Ovary (tissue), 3 donors: ENCODE results near the gene AUTS2.

Experiments used
- CTCF ChIP-seq, 3 donors: fragments of 450-650 bp in 2 of 3; fragments of 200-600 bp in 1 of 3; IDR thresholded peaks; one replicate each; pipeline versions ENCODE4 v1.5.1 to v1.8.0; 2016 to 2022; ENCODE audit warnings: antibody characterized with exemption in 3 of 3, mild to moderate bottlenecking in 1 of 3
- EP300 ChIP-seq: sonication (generic); formaldehyde crosslinking; IDR thresholded peaks from one replicate; pipeline ENCODE4 v1.6.1; 2017; ENCODE audit warnings: antibody characterized with exemption
- POLR2A ChIP-seq: fragments of 450-650 bp; IDR thresholded peaks from one replicate; pipeline ENCODE4 v1.6.1; 2017; ENCODE audit warnings: antibody characterized with exemption, mild to moderate bottlenecking, moderate library complexity
- donor health status: DM: no; HTN: no; CAD: no.

DNA sequence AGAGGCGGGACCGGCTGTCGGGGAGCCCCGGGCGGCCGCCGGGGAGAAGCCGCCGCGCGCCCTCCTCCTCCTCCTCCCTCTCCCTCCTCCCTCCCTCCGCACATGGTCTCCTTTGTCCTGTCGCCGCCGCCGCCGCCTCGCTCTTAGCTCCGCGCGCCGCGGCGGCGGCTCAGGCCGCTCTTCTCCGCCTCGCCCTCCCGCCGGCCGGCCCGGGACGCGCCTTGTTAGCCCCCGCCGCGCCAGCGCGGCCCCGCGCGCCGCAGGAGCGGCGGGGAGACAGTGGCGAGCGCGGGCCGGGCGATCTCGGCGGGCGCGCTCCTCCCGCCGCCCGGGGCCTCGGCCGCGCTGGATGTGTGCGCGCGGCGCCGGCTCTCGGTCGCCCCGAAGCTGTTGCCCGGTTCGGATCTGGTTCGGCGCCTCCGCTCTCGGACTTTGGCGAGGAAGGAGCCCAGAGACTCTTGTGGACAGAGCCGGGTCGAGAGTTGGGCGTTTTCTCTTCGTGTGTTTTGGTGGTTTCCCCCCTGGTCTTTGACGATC, 1096.2 kb downstream of the AUTS2 start:
- TF ChIP-seq CTCF (IDR thresholded peaks at IDR 0.05) (no peak), POLR2A (no peak), EP300 (no peak)
